GM19240 (cell line): Measurements from ENCODE around the gene PGBD5.

Experiments
- DNase-seq: peaks from one replicate; pipeline ENCODE4 v3.0.0; 2011; ENCODE audit warnings: low spot score; ENCODE audit not compliant: insufficient read length

Gene PGBD5

GRCh38 chr1:230307213-230307612 lies 118.9 kb downstream of the PGBD5 start:
- no peak for DNase-seq

GRCh38 chr1:230306169-230306568 lies 120.0 kb downstream of the PGBD5 start:
- DNase-seq = no peak

GRCh38 chr1:230303822-230304221 lies 122.3 kb downstream of the PGBD5 start:
- no peak for DNase-seq

DNA sequence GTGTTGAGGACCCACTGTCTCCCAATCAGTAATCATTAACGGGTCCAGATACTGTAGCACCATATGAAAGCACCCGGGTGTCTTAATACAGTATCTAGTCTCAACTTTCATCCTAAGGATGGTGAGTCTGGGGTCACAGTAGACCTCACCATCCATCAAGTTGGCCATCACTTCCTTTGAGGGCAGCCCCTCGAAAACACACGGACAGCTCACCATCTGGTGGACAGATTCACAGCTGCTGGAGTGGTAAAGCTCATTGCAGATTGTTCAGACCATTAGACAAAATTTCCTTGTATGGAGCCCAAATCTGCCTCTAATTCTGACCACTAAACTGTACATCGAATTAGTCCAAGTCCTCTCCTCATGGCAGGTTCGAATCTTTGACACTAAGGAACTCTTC lies 123.1 kb downstream of the PGBD5 start:
- no peak for DNase-seq

DNA sequence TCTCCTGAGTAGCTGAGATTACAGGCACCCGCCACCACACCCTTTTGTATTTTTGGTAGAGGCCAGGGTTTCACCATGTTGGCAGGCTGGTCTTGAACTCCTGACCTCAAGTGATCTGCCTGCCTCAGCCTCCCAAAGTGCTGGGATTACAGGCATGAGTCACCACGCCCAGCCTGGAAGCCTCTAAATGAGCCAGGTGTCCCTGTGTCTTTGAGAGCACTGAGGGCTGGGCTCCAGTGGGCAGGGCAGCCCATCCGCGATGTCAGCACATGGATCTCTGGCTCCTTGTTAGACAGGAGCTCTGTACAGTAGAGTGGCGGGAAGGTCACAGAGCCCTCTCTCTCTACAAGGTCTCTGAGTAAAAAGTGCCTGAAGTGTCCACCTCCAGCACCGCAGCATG lies 124.3 kb downstream of the PGBD5 start:
- DNase-seq = no peak

DNA sequence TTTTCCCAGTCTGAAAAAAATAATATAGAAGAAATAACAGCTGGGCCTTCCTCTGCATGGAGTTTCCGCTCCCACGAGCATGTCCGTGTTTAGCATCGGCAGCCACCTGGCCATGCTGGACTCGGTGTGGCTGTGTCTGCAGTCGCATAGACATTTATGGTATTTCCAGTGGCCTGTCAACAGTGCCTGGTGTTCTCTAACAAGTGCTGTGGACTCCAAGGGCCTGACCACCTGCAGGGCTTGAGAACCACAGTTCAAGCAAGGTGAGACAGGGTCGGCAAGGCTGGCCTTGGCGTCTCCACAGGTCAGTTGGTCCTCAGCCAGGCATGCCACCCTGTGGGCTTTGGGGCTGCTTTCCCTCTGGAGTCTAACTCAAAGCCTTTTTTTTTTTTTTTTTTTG lies 124.8 kb downstream of the PGBD5 start:
- no peak for DNase-seq

- no peak for DNase-seq
These were observed 125.5 kb downstream of the PGBD5 start for GRCh38 chr1:230300322-230301301.

DNA sequence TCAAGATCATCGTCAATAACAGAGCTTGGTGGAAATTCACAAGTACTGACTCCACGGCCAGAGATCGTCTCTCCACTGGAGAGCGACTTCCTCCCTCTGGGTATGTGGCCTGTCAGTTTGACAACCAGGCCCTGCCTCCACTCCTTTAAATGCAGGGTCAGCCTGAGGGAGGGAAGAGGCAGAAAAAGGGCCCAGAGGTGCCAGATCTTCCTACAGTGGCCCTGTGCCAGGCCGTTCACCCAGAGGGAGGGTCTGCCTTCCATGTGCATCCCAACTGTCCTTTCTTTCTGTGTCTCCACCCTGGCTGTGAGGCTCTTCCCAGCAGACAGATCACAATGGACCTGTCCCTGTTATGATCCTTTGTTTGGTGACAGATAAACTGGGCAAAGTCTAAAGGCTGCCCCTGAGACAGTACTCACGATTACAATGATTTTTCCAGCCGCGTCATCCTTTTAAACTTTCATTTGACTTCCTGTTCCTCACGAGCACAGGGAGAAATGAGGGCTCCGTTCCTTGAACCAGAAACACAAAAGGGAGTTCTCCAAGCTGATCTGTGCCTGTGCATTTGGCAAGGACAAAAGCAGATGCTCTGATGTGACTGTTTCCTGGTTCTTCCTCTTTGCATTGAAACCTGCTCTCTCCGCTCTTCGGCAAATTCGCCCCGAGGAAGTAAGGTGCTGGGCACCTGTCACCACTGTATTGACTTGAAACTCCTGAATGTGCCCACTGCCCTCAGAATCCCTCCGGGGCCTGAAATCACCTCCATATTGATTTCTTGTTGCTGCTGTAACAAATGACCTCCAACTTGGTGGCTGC lies 126.7 kb downstream of the PGBD5 start:
- DNase-seq = no peak

DNA sequence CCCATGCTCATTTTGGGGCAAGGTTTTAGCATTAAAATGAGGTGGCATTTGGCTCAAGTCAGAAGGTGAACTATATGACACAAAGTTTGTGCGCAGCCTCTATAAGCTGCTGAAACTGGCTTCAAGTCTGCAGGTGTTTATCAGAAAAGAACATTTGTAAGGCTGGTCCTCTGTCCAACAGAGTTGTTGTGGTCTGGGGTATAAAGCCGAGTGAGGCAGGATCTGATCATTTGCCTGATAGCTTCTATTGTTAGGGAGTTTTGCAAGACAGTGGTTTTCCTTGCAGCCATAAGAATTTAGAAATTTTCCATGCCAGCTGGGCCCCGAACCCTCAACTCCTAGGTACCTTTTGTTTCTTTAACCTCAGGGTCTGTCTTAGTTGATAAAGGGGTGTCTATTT lies 130.8 kb downstream of the PGBD5 start:
- DNase-seq = no peak

- DNase-seq = no peak
These were observed 132.8 kb downstream of the PGBD5 start for GRCh38 chr1:230293390-230293700.

DNA sequence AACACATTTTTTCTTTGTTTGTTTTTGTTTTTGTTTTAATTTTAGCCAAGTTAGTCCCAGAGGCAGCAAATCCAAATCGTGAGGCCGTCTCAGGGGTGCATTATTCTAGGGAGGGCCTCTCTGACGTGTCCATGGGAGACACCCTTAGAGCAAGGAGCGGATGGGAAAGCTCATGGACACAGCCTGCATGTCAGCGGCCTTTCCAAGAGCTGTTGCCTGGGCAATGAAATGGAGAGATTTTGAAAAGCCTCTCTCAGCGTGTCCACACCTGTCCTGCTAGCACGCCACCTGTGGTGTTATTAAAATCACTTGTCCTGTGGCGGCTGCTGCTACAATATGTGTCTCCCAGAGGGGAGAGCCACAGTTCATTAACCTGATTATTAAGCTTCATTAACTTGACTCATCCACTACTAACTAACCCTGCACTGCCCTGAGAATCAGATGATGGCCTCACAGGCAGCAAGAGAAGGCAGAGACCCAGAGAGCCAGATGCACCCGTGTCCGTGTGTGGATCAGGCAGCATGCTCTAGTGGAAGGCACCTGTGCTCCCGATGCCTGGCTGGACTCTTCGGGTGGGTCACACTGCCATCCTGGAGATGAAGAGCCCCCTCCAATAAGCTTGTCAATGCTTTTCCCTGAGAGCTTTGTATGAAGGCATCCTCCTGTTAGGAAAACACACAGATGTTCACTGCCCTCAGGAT lies 133.3 kb downstream of the PGBD5 start:
- no peak for DNase-seq

GRCh38 chr1:230291731-230292620 lies 134.2 kb downstream of the PGBD5 start:
- DNase-seq = no peak

DNA sequence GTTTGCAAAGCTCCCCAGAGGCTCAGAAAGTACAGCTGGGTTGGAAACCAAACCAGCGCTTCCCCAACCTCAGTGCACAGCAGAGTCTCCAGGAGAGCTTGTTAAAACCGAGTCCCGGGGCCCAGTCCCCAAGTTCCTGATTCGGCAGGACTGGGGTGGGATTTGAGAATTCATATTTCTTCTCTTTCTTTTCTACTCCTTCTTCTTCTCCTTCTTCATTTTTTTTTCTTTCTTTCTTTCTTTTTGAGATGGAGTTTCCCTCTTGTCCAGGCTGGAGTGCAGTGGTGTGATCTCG lies 136.8 kb downstream of the PGBD5 start:
- DNase-seq = no peak

DNA sequence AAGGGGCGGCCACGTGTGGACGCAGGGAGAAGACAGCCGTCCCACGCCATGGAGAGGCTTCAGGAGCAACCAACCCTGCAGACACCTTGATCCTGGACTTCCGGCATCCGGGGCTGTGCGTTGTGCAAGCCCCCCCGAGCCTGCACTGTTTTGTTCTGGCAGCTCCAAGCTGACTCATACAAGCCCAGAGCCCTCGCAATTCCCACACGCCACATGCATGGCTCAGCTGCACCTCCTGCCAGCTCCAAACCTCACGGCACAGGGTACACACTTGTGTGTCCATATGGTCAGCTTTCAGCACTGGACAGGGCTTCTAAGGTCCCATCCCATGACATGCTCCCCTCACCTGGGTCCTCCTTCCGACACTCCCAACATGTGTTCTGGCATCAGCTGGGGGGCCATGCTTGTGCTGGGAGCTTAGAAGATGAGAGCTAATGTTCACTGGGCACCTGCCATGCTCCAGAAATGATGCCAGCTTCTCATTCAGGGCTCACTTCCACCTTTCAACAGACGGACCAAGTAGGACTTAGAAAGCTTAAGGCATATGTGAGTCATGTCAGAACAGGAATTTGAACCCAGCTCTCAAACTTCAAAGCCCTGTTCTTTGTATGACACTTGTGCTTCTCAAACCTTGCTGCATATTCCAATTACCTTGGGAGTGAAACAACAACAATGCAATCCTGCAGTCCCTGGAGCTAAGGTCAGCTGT lies 137.3 kb downstream of the PGBD5 start:
- no peak for DNase-seq

GRCh38 chr1:230287674-230288315 lies 138.3 kb downstream of the PGBD5 start:
- no peak for DNase-seq

DNA sequence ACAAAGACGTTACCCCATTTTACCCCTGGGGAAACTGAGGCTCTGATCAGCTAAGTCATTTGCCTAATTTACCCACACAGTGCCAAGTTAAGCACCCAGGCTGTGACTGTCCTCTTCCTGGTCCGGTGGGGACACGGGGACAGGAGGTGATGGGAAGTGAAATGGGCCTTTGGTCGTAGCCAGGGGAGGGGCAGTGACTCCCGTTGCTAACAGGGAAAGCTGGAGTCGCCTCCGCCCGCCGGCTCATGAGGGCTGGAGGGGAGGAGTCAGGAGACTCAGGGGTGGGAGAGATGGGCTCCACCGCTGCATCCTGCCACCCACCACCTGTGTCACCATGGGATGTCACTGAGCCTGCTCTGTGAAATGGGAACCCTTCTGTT lies 139.3 kb downstream of the PGBD5 start:
- DNase-seq = no peak

DNA sequence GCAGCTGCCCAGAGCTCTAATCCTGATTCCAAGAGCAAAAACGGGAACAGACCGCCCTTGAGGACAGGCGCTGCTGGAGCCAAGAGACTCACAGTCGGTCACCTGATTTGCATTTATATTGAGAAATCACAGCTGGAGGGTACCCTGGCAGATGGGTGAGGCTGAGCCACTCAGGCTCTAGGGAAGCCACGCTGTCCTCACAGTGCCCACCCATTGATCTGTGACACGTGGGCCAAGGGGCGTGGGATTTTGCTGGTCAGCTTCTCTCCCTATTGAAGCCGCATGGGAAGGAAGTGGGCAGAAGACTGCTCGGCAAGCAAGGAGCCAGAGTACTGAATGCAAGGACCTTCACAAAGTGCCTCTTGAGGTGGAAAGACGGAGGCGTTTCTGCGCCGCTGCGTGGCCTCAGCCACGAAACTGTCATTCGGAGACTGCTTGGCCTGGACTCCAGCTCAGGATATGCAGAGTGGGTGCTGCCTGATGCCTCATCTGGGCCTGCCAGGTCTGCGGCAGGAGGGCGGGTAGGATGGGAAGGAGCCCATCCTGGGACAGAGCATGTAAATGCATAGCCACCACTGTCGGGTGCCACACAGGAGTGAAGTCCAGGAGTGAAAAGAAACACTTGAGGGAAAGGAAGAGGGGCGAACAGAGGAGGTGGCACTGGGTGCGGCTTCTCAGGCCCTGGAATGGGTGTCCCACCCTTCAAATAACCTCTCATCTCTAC lies 139.8 kb downstream of the PGBD5 start:
- no peak for DNase-seq

DNA sequence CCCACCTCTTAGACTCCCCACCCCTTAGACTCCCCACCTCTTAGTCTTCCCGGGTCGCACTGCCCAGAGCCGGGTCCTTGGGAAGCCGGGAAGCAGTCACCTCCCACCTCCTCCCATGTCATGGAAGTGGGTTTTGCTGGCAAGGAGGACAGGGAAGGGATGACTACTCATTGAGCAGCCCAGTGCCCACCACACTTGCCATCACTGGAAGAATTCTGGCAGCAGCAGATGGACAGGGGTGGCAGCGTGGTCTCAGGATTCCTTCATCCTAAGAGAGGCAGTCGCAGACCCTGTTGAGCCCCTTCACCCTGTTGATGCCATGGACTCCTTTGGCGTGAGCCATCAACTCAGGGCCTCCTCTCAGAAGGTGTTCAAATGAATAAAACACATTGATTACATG lies 140.8 kb downstream of the PGBD5 start:
- DNase-seq = no peak

DNA sequence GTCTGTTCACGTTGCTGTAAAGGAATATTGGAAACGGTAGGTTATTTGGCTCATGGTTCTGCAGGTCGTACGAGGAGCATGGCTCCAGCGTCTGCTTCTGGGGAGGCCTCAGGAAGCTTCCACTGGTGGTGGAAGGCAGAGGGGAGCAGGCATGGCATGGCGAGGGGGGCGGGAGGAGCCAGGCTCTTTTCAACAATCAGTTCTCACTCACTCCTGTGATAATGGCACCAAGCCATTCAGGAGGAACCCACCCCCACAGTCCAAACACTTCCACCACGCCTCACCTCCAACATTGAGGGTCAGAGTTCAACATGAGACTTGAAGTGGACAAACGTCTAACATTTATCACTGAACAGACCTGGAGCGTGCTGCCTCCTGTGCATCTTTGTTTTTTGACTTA lies 141.2 kb downstream of the PGBD5 start:
- DNase-seq = no peak
